PC-9 (cell line): ENCODE data around the gene KIF27. TPM values are rescaled to one million over a fixed set of nuclear protein-coding genes. Genes with fewer than 3 reads are reported as not detected.

Source experiments
- Bru-seq: library from RNA; stranded (reverse); fragments of 400-500 nt; gene quantifications from one replicate; lab custom pipeline; 2021; lab: Mats Ljungman, UMichigan
- BruChase-seq, 2 experiments: library from RNA; stranded (reverse); fragments of 400-500 nt; gene quantifications; one replicate each; lab custom pipeline; 2021; lab: Mats Ljungman, UMichigan
- BruUV-seq: library from RNA; stranded (reverse); fragments of 400-500 nt; replicated peaks from 2 replicates; lab custom pipeline; 2021; lab: Mats Ljungman, UMichigan
- CTCF ChIA-PET: fragments of 300-600 bp; sonication (Branson Sonifier 250); formaldehyde crosslinking; loops from one replicate; lab custom pipeline; 2022; ENCODE audit warnings: antibody characterized with exemption; lab: Charles Lee
- POLR2A ChIA-PET: fragments of 300-600 bp; sonication (Branson Sonifier 250); formaldehyde crosslinking; loops from one replicate; lab custom pipeline; 2022; ENCODE audit warnings: antibody characterized with exemption; ENCODE audit not compliant: unreplicated experiment; lab: Charles Lee
- DNase-seq, 2 experiments: peaks; one replicate each; pipeline versions ENCODE4 v3.0.0 to v3.0.0-alpha.2; 2015 to 2022; ENCODE audit warnings: mixed read lengths in 1 of 2
- H2AFZ ChIP-seq: fragments of 200-600 bp; sonication (generic); 2 replicates; pipeline ENCODE4 v1.8.1; 2017; ENCODE audit warnings: antibody characterized with exemption
- H3F3A ChIP-seq: fragments of 200-600 bp; sonication (generic); 2 replicates; pipeline ENCODE4 v1.8.1; 2017; ENCODE audit warnings: antibody characterized with exemption, mild to moderate bottlenecking, low read depth; ENCODE audit not compliant: insufficient read depth
- H3K27ac ChIP-seq: fragments of 200-600 bp; sonication (generic); 2 replicates; pipeline ENCODE4 v1.6.1; 2016; ENCODE audit warnings: mixed run types
- H3K27me3 ChIP-seq: fragments of 200-600 bp; sonication (generic); 2 replicates; pipeline ENCODE4 v1.6.1; 2016; ENCODE audit warnings: low read depth, mixed run types; ENCODE audit not compliant: insufficient read depth
- H3K36me3 ChIP-seq: fragments of 200-600 bp; sonication (generic); 2 replicates; pipeline ENCODE4 v1.6.1; 2016; ENCODE audit warnings: low read depth, mixed run types
- H3K4me1 ChIP-seq: fragments of 200-600 bp; sonication (generic); replicated peaks from 2 replicates; pipeline ENCODE4 v1.6.1; 2016; ENCODE audit warnings: mixed run types; ENCODE audit not compliant: insufficient read depth
- H3K4me2 ChIP-seq: fragments of 200-600 bp; sonication (generic); 2 replicates; pipeline ENCODE4 v1.6.1; 2017; ENCODE audit warnings: mixed run types
- H3K4me3 ChIP-seq: fragments of 200-600 bp; sonication (generic); 2 replicates; pipeline ENCODE4 v1.6.1; 2016; ENCODE audit warnings: mixed run types
- H3K79me2 ChIP-seq: fragments of 200-600 bp; sonication (generic); 2 replicates; pipeline ENCODE4 v1.6.1; 2017; ENCODE audit warnings: low read depth, mixed run types
- H3K9me2 ChIP-seq: fragments of 200-600 bp; sonication (generic); 2 replicates; pipeline ENCODE4 v1.8.1; 2017; ENCODE audit warnings: mild to moderate bottlenecking; ENCODE audit not compliant: insufficient read depth
- H3K9me3 ChIP-seq: fragments of 200-600 bp; sonication (generic); 2 replicates; pipeline ENCODE4 v1.8.1; 2016; ENCODE audit warnings: low read depth; ENCODE audit not compliant: insufficient read depth
- H4K20me1 ChIP-seq: fragments of 200-600 bp; sonication (generic); 2 replicates; pipeline ENCODE4 v1.8.1; 2017; ENCODE audit not compliant: insufficient read depth
- CTCF ChIP-seq: fragments of 200-600 bp; sonication (generic); conservative IDR thresholded peaks from 2 replicates; pipeline ENCODE4 v1.6.1; 2017; ENCODE audit warnings: mixed run types, antibody characterized with exemption, mild to moderate bottlenecking, moderate library complexity
- EZH2 ChIP-seq: fragments of 200-600 bp; sonication (generic); IDR thresholded peaks from 2 replicates; pipeline ENCODE4 v1.8.0; 2017; ENCODE audit warnings: antibody characterized with exemption, low read depth
- intact Hi-C: fragments of 100-400 bp; cut with micrococcal nuclease; formaldehyde crosslinking; loops from one replicate; pipeline ENCODE4 v1.10.0; 2022; ENCODE audit not compliant: unreplicated experiment
- long read RNA-seq: library from polyadenylated mRNA; stranded (forward); transcript quantifications from one replicate; pipeline ENCODE4 v2.0.0, GENCODE V29; 2022
- total RNA-seq: library from RNA; stranded (reverse); gene quantifications from 2 replicates; pipeline ENCODE4 v1.2.3, GENCODE V29; 2021

Gene KIF27
- total RNA-seq = 9.0 and 13.3 TPM in 2 replicates
- Bru-seq, nascent RNA = percentile 74 among the genes with signal in this experiment
- percentile 77 among the genes with signal in this experiment for BruChase-seq, experiment 1, labeled RNA remaining after a 2-hour chase
- BruChase-seq, experiment 2, labeled RNA remaining after a 6-hour chase = percentile 65 among the genes with signal in this experiment
- long read RNA-seq, partial matches to known transcripts = 3 of 21 reads
- long read RNA-seq, other reads (novel, unspliced or antisense) = 18 of 21 reads

- ChIA-PET POLR2A (interaction anchor here (0.5 to 0.9 kb wide), 6 partner anchors 14 to 357 kb away, joined by 3 to 4 read pairs (median 4); a partner anchor contains a TSS), CTCF (interaction anchor here (0.5 to 1.0 kb wide), 3 partner anchors 181 to 586 kb away, joined by 4 to 6 read pairs (median 4); no protein-coding TSS in a partner anchor)
- peak within 1 kb of the TSS; percentile 93 for H2AFZ ChIP-seq
- H3K4me2 ChIP-seq = peak within 1 kb of the TSS; percentile 87
- intact Hi-C loops = loop anchor here (1.0 to 5.0 kb wide), 6 partner anchors 13 to 396 kb away; partner anchors contain the start of genes HNRNPK, IDNK and RMI1
- H3K9me3 ChIP-seq = no peaks in the 10 kb centered on the region; the same call in 1 of the 2 replicates
- DNase-seq = peak; percentile 91 to 100
- H4K20me1 ChIP-seq = no peaks in the 10 kb centered on the region
- H3K4me3 ChIP-seq = peak within 1 kb of the TSS; percentile 56
- no peak; the same call in 1 of the 2 replicates for TF ChIP-seq CTCF
- TF ChIP-seq EZH2 = no peak
- peaks cover 12% of the 10 kb centered on the region for H3K79me2 ChIP-seq
- H3K36me3 ChIP-seq = peaks cover 7% of the 10 kb centered on the region
- H3K27me3 ChIP-seq = no peaks in the 10 kb centered on the region
- TSS peak; percentile 100 for BruUV-seq
- no peaks in the 10 kb centered on the region for H3K9me2 ChIP-seq
- peaks cover 13% of the 10 kb centered on the region for H3K4me1 ChIP-seq
- H3F3A ChIP-seq = peaks cover 13% of the 10 kb centered on the region; the same call in 1 of the 2 replicates
- peak within 1 kb of the TSS; percentile 69 for H3K27ac ChIP-seq
Measured at GRCh38 chr9:83920927-83921707, at the start of gene KIF27. TSS of gene KIF27 (minus strand) at chr9:83921432. CDS start at chr9:83915591, 5,841 bp downstream.

- no peak overlapping the region for H3K27ac ChIP-seq
- H2AFZ ChIP-seq = no peak overlapping the region
- intact Hi-C loops = no loop called here
- H3F3A ChIP-seq = peaks cover 99% of the 10 kb centered on the region
- H3K9me3 ChIP-seq = no peaks in the 10 kb centered on the region
- TF ChIP-seq EZH2 (no peak), CTCF (no peak)
- POLR2A ChIA-PET = no interaction called here
- no peak for DNase-seq
- H3K4me1 ChIP-seq = no peaks in the 10 kb centered on the region; the same call in 1 of the 2 replicates
- no peaks in the 10 kb centered on the region for H3K9me2 ChIP-seq
- CTCF ChIA-PET = no interaction called here
- no TSS peak for BruUV-seq
- no peaks in the 10 kb centered on the region for H3K27me3 ChIP-seq
- no peak overlapping the region for H3K4me2 ChIP-seq
- H3K79me2 ChIP-seq = peaks cover 38% of the 10 kb centered on the region
- peaks cover 74% of the 10 kb centered on the region for H4K20me1 ChIP-seq
- H3K36me3 ChIP-seq = peaks cover 58% of the 10 kb centered on the region
- H3K4me3 ChIP-seq = no peak overlapping the region
Measured at GRCh38 chr9:83969602-83970001, 48.4 kb upstream of the KIF27 start.

- no peak overlapping the region for H2AFZ ChIP-seq
- H3F3A ChIP-seq = peaks cover 82% of the 10 kb centered on the region
- BruUV-seq = no TSS peak
- 0 out of 2 replicates have a peak, but pooled peaks cover 13% of the 10 kb centered on the region for H3K79me2 ChIP-seq
- H3K9me3 ChIP-seq = no peaks in the 10 kb centered on the region
- intact Hi-C loops = no loop called here
- H3K4me1 ChIP-seq = peaks cover 16% of the 10 kb centered on the region
- ChIA-PET CTCF (no interaction called here), POLR2A (interaction anchor here (0.6 to 0.7 kb wide), 2 partner anchors 27 to 32 kb away, joined by 4 to 5 read pairs; no protein-coding TSS in a partner anchor)
- no peak overlapping the region for H3K27ac ChIP-seq
- H3K9me2 ChIP-seq = no peaks in the 10 kb centered on the region
- no peak for DNase-seq
- peaks cover 49% of the 10 kb centered on the region for H4K20me1 ChIP-seq
- no peak for TF ChIP-seq EZH2
- no peak for TF ChIP-seq CTCF
- no peaks in the 10 kb centered on the region for H3K27me3 ChIP-seq
- no peak overlapping the region for H3K4me3 ChIP-seq
- no peak overlapping the region for H3K4me2 ChIP-seq
- peaks cover 37% of the 10 kb centered on the region for H3K36me3 ChIP-seq
Measured at GRCh38 chr9:83967073-83967472, 45.8 kb upstream of the KIF27 start.
